Activated T-cell treated with anti-CD3 and anti-CD28 coated beads, Interleukin-2, amount 50 U/mL, for 1 hour (primary cell): ENCODE results near the gene PRDM16.
"Not testable (repeated sequence)": the region's sequence is repeated elsewhere in the genome, so short reads cannot be mapped to it uniquely, and the experiment has no call there.

Experiments used
- DNase-seq: peaks from one replicate; pipeline ENCODE4 v3.0.0-alpha.2; 2020

The PRDM16 gene

DNA sequence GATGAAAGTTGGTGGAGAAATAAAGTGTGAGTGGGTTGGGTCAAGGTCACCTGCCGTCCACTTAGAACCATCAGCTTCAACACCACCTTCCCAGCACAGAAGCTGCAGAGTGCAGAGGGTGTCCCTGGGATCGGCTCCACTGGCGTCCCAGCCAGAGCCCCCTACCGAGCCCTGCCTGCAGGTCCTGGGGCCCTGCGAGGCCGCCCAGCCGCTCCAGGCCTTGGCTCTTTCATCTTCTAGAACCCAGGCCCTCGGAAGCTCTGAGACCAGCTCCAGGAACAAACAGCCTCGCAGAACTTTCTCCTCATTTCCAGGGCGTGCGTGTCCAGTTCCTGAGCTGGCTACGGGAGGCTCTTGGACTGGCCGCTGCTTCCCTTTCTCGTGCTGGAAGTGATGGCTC is 166.0 kb downstream of the PRDM16 start:
- no peak for DNase-seq

DNA sequence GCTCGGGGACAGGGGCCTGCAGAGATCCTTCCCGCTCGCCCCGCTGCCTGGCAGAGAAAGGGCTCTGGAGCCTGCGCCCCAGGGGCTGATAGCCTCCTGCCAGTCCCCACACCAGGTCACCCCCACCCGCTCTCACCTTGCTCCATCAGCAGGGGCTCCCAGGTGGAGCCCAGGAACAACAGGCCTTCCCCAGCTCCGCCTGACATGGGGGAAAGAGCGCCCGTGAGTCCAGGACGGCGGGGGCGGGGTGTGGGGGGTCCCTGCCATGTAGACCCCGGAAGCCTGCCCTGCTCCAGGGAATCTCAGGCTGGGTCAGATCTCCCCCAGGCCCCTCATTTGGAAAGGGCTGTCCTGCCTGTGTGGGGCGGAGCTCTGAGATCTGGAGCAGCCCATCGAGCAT is 166.5 kb downstream of the PRDM16 start:
- no peak for DNase-seq

DNA sequence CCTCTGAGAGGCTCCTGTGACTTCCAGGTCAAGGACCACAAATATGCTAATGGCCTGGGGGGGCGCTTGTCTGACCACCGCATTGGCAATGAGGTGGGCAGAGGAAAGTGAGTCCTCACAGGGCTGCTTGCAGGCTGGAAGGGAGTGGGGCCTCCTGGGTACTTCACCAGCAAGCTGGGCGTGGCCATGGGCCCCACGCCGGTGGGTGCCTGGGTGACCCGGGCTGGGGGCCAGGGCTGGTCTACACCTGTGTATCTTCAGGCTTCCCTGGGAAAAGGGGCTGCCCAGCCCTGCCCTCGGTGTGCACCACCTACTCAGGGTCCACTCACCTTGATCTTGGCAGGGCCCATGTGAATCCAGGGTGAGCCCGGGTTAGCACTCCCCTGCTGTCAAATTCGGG is 167.4 kb downstream of the PRDM16 start:
- DNase-seq = no peak

DNA sequence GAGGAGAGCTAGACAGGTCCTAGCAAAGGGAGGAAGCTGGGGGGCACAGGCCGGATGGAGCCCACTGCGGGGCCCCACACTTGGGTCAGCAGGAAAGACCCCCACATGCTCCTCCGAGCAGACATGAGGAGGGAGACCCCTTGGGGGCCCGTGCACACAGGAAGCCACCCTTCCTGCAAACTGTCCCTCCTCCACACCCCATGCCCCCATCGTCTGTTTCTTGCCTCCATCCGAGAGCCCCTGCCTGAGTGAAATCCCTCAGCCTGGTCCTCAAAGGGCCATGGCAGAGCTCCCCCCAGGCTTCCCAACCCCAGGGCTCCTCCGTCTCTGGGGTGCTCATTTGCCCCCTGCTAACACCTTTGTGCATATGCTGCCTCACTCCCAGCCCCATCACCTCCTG is 168.0 kb downstream of the PRDM16 start:
- DNase-seq = no peak

DNA sequence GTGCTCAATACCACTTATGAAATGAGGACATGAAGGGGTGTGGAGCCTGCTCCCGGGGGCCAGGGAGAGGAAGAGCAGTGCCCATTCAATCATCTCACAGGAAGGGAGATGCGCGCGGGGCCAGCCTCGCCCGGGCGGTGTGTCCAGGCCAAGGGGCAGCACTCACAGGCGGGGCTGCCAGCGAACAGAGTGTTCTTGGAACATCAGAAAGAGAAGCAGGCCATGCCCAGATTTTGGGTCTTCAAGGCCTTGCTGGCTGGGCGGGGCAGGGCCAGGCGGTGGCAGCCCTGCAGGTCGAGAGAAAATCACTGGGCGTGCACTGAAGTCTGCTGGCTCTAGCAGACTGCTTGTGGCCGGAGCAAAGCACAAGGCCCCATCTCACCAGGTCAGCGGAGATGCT is 168.6 kb downstream of the PRDM16 start:
- no peak for DNase-seq

- DNase-seq = no peak
Measured at GRCh38 chr1:3237994-3238702, 169.1 kb downstream of the PRDM16 start.

DNA sequence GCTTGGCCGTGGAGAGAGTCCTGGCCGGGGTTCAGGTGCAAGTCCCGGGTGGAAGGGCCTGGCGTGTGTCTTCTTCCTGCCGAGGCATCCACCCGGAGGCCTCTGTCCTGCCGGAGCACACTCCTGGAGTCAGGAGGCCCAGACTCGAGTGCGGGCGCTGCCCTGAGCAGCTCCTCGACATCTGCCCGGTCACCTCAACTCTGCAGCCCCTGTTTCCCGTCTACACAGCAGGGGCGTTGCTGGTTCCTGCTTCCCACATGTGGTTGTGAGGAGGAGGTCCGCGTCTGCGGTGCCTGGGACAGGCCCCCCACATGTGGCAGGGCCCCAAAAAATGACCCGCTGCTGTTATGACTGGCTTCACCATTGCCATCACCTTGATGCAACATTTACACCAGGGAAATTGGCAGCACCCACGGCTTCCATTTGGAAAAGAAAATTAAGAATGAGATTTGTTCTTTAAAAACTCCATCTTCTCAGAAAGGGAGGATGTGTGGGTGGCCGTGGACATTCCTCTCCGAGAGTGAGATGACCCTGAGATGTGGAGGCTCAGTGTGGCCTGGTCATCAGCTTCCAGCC is 169.8 kb downstream of the PRDM16 start:
- no peak for DNase-seq

DNA sequence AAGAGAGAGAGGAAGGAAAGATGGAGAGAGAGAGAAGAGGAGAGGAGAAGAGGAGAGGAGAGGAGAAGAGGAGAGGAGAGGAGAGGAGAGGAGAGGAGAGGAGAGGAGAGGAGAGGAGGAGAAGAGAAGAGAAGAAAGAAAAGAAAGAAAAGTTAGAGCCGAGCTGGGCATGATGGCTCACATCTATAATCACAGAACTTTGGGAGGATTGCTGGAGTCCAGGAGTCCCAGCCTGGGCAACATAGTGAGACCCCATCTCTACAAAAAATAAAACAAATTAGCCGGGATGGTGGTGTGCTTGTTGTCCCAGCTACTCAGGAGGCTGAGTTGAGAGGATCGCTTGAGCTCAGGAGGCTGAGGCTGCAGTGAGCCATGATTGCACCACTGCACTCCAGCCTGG is 171.0 kb downstream of the PRDM16 start:
- DNase-seq = not testable (repeated sequence)

DNA sequence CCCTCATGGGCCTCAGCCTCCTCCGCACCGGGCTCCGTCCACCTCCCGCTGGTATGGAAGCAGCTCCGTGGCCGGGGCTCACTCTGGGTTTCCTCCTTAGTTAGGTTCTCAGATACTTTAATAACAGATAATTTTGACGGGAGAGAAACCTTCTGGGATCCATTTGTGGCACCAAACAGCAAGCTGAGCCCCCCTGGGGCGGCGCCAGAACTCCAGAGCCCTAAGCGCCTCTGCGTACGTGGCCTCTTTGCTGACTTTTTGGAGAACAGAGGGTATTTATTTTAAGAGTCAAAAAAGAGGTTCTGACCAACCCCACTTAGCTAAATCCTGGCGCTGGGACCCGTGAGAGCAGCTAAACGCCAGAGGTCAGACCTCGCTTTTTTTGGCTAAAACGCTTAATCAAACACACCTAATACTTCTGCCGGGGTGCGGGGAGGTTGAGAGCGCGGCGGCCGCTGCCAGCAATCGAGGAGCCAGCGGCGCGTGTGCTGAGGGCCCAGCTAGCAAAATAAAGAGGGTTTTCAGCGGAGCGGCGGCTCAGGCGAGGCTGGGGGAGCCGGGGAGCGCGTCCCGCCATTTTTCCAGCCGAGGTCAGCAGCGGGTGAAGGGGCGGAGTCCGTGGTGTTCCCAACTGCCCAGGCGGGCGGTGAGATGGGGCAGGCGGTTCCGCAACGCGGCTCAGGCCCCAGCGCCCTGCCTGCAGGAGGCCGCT is 171.7 kb downstream of the PRDM16 start:
- no peak for DNase-seq

DNA sequence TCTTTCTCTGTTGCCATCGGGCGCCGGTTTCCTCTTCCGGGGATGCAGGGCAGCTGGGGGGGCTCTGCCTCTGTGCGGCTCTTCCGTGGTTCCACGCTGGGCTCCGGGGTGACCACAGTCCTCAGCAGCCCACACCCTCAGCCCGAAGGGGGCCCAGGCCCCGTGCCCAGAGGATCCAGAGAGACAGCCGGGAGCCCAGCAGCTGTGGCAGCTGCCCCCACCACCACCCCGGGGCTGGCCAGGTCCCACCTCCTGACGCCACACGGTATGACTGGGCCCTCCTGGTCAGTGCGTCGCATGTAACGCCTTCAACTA is 172.2 kb downstream of the PRDM16 start:
- DNase-seq = no peak

DNA sequence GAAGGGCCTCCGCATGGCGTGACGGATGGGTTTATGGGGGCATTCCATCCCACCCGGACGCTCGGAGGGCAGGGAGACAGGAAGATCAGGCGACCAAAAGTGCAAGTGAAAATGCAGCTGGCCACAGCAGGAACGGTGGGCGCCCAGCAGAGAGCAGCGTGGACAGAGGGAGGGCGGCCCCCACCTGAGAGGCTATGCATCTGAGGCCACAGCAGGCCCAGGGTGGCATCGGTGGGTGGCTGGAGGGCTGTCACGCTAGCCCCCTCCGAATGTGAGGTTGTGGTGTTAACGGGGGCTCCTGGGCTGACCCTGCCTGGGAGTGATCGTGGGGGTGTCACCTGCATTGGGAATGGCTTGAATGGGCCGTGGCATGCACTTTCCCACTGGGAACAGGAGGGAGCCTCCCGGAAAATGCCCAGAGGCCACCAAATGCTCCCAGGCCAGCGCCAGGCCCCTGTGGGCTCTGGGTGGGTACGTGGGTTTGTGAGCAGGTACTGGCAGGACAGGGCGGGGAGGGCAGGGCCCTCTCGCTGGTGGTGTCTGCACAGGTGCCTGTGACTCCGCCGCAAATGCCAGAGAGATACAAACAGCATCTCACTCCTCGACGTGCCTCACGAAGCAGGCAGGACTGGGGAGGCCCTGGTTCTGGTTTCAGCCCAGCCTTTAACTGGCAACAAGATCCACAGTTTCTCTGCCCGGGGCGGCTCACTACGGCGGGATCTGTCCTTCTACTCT is 172.8 kb downstream of the PRDM16 start:
- DNase-seq = no peak

DNA sequence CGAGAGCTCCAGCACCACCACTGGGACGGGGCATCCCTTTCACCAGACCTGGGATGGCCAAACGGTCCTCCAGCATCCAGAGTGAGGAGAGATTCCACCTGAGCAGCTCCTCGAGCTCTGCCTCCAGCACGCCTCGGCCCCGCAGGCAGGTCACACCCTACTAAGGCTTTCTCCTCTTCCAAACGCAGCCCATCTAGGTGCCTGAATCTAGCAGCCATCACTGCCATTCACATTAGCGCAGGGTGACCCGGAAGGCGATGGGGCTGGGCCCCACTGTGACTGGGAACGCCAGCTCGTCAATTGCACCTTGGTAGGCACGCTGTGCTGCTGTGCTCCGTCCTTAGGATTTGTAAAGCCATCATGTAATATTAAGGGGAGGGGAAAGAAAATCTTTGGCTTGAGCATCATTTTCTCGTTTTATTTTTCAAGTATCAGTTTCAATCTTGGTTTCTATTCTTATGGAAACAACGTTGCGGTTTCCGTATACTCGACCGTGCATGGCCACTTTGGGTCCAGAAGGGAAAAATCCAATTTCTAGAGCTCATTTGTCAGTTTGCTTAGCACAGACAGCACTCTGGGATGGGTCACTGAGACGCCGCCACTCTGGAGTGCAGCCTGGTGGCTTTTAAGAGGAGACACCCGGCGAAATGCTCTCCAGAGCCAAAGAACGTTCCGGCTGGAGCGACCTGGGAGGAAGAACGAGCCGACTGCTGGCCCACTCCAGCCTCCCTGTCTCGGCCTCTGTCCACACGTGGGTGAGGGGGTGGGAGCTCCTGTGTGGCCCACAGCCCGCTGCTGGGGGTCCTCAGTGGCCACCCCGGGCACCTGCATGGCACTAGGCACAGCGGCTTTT is 173.6 kb downstream of the PRDM16 start:
- no peak for DNase-seq

DNA sequence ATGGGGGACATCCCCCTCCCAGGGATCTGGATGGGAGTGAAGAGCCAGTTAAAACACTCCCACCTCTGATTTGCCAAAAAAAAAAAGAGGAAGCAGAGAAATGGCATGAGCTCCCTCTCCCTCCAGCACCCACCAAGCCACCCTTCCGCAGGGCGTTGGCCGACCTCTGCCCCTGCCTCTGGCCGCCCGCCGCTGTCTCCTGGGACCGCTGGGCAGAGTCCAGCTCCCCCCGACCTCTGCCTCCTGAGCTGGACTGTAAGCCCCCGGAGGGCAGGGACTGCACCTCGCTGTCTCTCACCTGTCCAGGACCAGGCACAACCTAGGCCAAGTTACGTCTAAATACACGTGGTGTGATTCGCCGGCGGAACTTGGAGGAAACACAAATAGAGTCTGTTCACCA is 174.3 kb downstream of the PRDM16 start:
- DNase-seq = no peak

- no peak for DNase-seq
Measured at GRCh38 chr1:3244025-3244926, 175.3 kb downstream of the PRDM16 start.

- DNase-seq = no peak
Measured at GRCh38 chr1:3244927-3245315, 175.9 kb downstream of the PRDM16 start.

- DNase-seq = no peak
Measured at GRCh38 chr1:3245344-3245743, 176.3 kb downstream of the PRDM16 start.

DNA sequence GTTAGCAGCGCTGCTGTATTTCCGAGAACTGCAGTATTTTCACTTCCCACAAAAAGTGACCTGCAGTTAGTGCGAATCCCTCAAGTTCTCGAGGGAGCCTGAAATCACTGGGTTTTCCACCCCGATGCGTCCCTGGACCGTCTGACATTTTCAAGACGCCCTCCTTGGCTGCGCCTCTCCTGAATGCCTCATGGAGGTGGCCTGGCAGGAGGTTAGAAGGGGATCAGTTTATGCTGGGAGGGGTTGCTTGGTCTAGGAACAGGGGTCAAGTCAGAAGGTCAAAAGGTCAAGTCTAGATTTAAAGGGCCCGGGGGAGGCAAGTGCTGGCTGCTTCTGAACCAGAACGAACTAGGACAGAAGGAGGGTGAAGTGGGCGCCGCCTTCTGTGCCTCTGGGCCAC is 176.8 kb downstream of the PRDM16 start:
- no peak for DNase-seq

- no peak for DNase-seq
Measured at GRCh38 chr1:3246251-3246650, 177.2 kb downstream of the PRDM16 start.

GRCh38 chr1:3247521-3248121 is 178.6 kb downstream of the PRDM16 start:
- DNase-seq = no peak

DNA sequence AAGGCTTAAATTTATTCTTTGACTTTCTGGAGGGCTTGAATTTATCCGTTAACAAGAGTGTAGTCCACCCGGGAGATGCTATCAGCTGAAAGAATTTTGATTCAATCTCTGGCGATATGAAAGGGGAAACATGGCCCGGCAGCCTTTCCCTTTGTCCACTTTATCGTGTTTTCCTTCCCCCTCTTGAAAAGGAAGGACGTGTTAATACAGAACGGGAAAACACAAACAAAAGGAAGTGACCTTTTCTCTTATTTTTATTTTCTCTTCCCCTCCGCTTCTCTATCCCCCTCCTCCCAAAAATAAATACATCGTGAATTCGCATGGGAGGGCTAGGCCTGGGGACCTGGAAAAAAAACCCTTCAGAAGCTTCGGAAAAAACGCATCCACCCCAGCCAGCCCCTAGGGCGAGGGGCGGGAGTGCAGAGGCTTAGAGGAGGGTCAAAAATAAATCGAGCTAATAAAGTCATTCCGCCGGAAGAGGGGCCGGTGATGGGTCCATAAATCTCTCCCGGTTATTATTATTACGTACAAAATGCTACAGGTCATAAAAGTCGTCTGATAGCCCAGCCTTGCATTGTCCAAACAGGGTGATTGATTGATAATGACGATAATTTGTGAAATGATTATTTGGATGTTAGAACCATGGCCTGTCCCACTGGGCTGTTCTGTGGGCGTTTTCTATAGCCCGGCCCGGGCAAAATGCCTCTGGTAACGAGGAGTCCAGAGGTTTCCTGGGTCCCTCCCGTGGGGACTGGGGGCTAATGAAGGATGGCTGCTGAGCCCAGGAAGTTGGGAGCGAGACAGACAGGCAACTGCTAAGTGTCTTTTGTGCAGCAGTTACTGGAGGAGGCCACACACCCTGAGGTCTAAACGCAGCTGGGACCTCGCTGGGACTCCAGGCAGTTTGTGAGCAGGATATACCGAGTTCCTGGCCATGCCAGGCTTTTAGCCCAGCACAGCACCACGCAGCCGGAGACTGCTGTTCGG is 179.4 kb downstream of the PRDM16 start:
- no peak for DNase-seq
